SH-SY5Y (cell line): ENCODE data around the gene PYDC1.

Source experiments
- GATA2 ChIP-seq: IDR thresholded peaks from 2 replicates; pipeline ENCODE4 v1.6.1; 2011; ENCODE audit warnings: mild to moderate bottlenecking, low read depth, low read length
- GATA3 ChIP-seq: IDR thresholded peaks from 2 replicates; pipeline ENCODE4 v1.6.1; 2011; ENCODE audit warnings: low read depth, mild to moderate bottlenecking, low read length, moderate library complexity

GRCh38 chr16:31186176-31186575 lies 30.8 kb downstream of the PYDC1 start:
- TF ChIP-seq GATA3 (no peak), GATA2 (no peak)
